Nephron progenitor cell (in vitro differentiated cells): ENCODE data around the gene ETV5.

Experiments
- DNase-seq: peaks from one replicate; pipeline ENCODE4 v3.0.0; 2021
- H3K27ac Mint-ChIP-seq: 2 replicates; pipeline ENCODE4 v1.8.0; 2021; ENCODE audit warnings: mild to moderate bottlenecking, moderate library complexity, mixed read lengths
- H3K27me3 Mint-ChIP-seq: 2 replicates; pipeline ENCODE4 v1.8.0; 2021; ENCODE audit warnings: mild to moderate bottlenecking, low read depth, mixed read lengths; ENCODE audit not compliant: poor library complexity
- H3K36me3 Mint-ChIP-seq: 2 replicates; pipeline ENCODE4 v1.8.0; 2021; ENCODE audit warnings: low read depth, mixed read lengths
- H3K4me1 Mint-ChIP-seq: 2 replicates; pipeline ENCODE4 v1.8.0; 2021; ENCODE audit warnings: mixed read lengths
- H3K4me3 Mint-ChIP-seq: 2 replicates; pipeline ENCODE4 v1.8.0; 2021; ENCODE audit warnings: mild to moderate bottlenecking, moderate library complexity, mixed read lengths
- H3K9me3 Mint-ChIP-seq: 2 replicates; pipeline ENCODE4 v1.8.0; 2021; ENCODE audit warnings: mild to moderate bottlenecking, moderate library complexity, mixed read lengths
- TF ChIP-seq, protein P1 (sequence below): fragments of 200-600 bp; sonication (generic); IDR thresholded peaks from 2 replicates; pipeline ENCODE4 v1.5.0; 2021; ENCODE audit warnings: antibody characterized with exemption

Gene ETV5

GRCh38 chr3:186093271-186093900 lies 15.5 kb downstream of the ETV5 start:
- TF ChIP-seq, protein P1, sequence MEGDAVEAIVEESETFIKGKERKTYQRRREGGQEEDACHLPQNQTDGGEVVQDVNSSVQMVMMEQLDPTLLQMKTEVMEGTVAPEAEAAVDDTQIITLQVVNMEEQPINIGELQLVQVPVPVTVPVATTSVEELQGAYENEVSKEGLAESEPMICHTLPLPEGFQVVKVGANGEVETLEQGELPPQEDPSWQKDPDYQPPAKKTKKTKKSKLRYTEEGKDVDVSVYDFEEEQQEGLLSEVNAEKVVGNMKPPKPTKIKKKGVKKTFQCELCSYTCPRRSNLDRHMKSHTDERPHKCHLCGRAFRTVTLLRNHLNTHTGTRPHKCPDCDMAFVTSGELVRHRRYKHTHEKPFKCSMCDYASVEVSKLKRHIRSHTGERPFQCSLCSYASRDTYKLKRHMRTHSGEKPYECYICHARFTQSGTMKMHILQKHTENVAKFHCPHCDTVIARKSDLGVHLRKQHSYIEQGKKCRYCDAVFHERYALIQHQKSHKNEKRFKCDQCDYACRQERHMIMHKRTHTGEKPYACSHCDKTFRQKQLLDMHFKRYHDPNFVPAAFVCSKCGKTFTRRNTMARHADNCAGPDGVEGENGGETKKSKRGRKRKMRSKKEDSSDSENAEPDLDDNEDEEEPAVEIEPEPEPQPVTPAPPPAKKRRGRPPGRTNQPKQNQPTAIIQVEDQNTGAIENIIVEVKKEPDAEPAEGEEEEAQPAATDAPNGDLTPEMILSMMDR, result no peak
- no peak for DNase-seq
- Mint-ChIP-seq H3K27ac (peak overlapping the region; percentile 69), H3K9me3 (no peaks in the 10 kb centered on the region), H3K36me3 (peaks cover 58% of the 10 kb centered on the region), H3K4me3 (no peak overlapping the region), H3K27me3 (peaks cover 4% of the 10 kb centered on the region), H3K4me1 (peaks cover 85% of the 10 kb centered on the region)

- peaks cover 5% of the 10 kb centered on the region for H3K9me3 Mint-ChIP-seq
- peaks cover 82% of the 10 kb centered on the region for H3K4me1 Mint-ChIP-seq
- peaks cover 4% of the 10 kb centered on the region for H3K27me3 Mint-ChIP-seq
- DNase-seq, result no peak
- no peak overlapping the region for H3K27ac Mint-ChIP-seq
- H3K36me3 Mint-ChIP-seq, result peaks cover 67% of the 10 kb centered on the region
- TF ChIP-seq, protein P1, result no peak
- H3K4me3 Mint-ChIP-seq, result no peak overlapping the region
These were observed 16.4 kb downstream of the ETV5 start for GRCh38 chr3:186092360-186093070.

GRCh38 chr3:186090901-186091300 lies 18.0 kb downstream of the ETV5 start:
- Mint-ChIP-seq H3K27me3 (peaks cover 4% of the 10 kb centered on the region), H3K9me3 (peaks cover 20% of the 10 kb centered on the region), H3K36me3 (peaks cover 83% of the 10 kb centered on the region), H3K4me1 (peaks cover 66% of the 10 kb centered on the region), H3K4me3 (no peak overlapping the region), H3K27ac (peak overlapping the region; percentile 92)
- TF ChIP-seq, protein P1, result no peak
- no peak for DNase-seq

DNA sequence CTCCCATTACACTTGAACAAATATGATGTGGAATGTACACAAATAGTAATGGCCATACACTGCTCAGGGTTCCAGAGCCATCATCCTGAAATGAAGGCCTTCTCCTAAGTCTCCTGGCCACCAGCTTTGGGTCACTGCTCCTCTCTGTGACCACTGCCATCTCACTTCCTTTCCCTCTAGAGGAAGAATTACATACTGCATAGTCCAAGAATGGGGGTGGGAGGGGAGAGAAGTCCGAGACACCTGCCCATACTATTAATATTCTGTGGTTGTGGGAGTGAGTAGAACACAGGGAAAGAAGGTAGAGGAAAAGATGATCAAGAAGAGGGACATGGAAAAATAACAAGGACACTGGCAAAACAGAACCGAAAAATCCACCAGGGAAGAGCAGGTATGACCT lies 20.6 kb downstream of the ETV5 start:
- TF ChIP-seq, protein P1, result no peak
- Mint-ChIP-seq H3K36me3 (peaks cover 84% of the 10 kb centered on the region), H3K4me3 (no peak overlapping the region), H3K9me3 (peaks cover 20% of the 10 kb centered on the region), H3K4me1 (peaks cover 41% of the 10 kb centered on the region), H3K27ac (no peak overlapping the region), H3K27me3 (peaks cover 4% of the 10 kb centered on the region)
- no peak for DNase-seq

DNA sequence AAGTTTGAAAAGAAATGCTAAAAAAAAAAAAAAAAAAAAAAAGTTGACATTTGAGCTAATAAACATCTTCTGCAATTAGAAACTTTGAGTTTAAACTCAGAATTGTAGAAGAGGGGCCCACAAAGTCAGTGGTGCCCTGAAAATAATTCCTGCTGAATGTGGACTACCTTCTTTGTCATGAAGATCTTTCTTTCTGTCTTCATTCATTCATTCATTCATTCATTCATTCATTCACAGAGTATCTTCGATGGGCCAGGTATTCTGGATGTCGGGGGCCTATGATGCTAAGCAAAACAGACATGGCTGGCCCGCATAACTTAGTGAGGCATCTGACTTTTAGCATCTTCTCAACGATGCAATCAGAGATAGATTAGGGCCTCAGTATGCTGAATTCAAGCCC lies 24.6 kb downstream of the ETV5 start:
- no peaks in the 10 kb centered on the region for H3K27me3 Mint-ChIP-seq
- TF ChIP-seq, protein P1, result no peak
- H3K27ac Mint-ChIP-seq, result no peak overlapping the region
- DNase-seq, result no peak
- H3K4me1 Mint-ChIP-seq, result peaks cover 28% of the 10 kb centered on the region
- H3K36me3 Mint-ChIP-seq, result peaks cover 84% of the 10 kb centered on the region
- H3K4me3 Mint-ChIP-seq, result no peak overlapping the region
- peaks cover 20% of the 10 kb centered on the region for H3K9me3 Mint-ChIP-seq

DNA sequence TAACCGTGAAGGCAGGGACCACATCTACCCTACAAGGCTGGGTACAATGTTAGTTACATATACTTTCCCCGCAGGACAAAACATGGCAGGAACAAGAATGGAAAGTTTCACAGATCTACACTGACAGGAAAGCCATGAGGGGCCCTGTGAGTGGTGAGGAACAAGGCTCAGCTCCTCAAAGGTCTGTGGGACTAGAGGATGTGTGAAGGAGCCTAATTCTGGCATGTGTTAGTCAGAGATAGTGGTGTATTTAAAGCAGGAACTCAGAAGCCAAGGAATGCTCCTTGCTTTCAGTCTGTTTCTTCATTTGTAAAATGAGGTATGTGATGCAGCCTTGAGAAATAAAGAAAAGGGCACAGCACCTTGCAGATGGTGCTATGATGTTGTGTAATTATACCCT lies 25.1 kb downstream of the ETV5 start:
- Mint-ChIP-seq H3K4me3 (no peak overlapping the region), H3K9me3 (peaks cover 20% of the 10 kb centered on the region), H3K4me1 (peaks cover 28% of the 10 kb centered on the region), H3K36me3 (peaks cover 84% of the 10 kb centered on the region), H3K27ac (no peak overlapping the region), H3K27me3 (no peaks in the 10 kb centered on the region)
- TF ChIP-seq, protein P1, result no peak
- DNase-seq, result no peak
